Measurements from ENCODE around the gene SLC38A1. TPM values are rescaled to one million over a fixed set of nuclear protein-coding genes. Genes with fewer than 3 reads are reported as not detected.

SLC38A1 gene
- total RNA-seq, 1 experiment from 2014 or later = 155 TPM

- Histone ChIP-seq H3K9me2 (ENCODE audit: insufficient read depth) (no peaks in the 10 kb centered on the region), H3K9me3 (ENCODE audit: control insufficient read depth in 1 of 2, insufficient read depth in 1 of 2, low read depth in 1 of 2, low read length in 2 of 2) (no peaks in the 10 kb centered on the region), H4K20me1 (ENCODE audit: insufficient read depth) (no peaks in the 10 kb centered on the region), H3K27me3 (ENCODE audit: insufficient read depth, low read length) (no peaks in the 10 kb centered on the region), H3K4me3 (replicated peaks in 1 of 2; ENCODE audit: low read depth in 1 of 2, low read length in 2 of 2) (no peak overlapping the region), H2AFZ (ENCODE audit: low read depth, low read length, poor library complexity, severe bottlenecking) (no peak overlapping the region), H3K79me2 (ENCODE audit: insufficient read depth, low read length) (no peaks in the 10 kb centered on the region), H3K4me1 (ENCODE audit: control insufficient read depth in 1 of 2, insufficient read depth in 2 of 2, low read length in 2 of 2) (no peaks in the 10 kb centered on the region), H3K27ac (ENCODE audit: low read depth, low read length) (no peak overlapping the region), H3K9ac (ENCODE audit: low read length) (no peak overlapping the region), H3K4me2 (ENCODE audit: low read length) (no peak overlapping the region), H3K36me3 (ENCODE audit: control insufficient read depth in 1 of 2, insufficient read depth in 2 of 2, low read length in 2 of 2) (peaks cover 0 to 6% of the 10 kb centered on the region in 2 experiments; a peak in 2 of 4 replicates)
- CTCF ChIA-PET = no interaction called here
- no peak for TF ChIP-seq EGR1 (IDR thresholded peaks at IDR 0.05; ENCODE audit: low read depth)
- TF ChIP-seq POLR2AphosphoS5 (IDR thresholded peaks at IDR 0.05; ENCODE audit: low read depth, low read length) = 0 out of 2 replicates have a peak, but pooled peaks have one; percentile 28
- no TSS peak for BruUV-seq (replicated peaks)
- ATAC-seq (no peak), DNase-seq (ENCODE audit: low read depth, low spot score) (no peak)
- POLR2A ChIA-PET = no interaction called here
- intact Hi-C loops (cut with micrococcal nuclease) = no loop called here
- RAD21 ChIA-PET (ENCODE audit: low non-redundant PET in 1 of 2, low total read pairs in 2 of 2, uncharacterized antibody in 2 of 2, unreplicated experiment in 2 of 2) = no interaction called here
These were observed 87.4 kb downstream of the SLC38A1 start for GRCh38 chr12:46181465-46181864.

DNA sequence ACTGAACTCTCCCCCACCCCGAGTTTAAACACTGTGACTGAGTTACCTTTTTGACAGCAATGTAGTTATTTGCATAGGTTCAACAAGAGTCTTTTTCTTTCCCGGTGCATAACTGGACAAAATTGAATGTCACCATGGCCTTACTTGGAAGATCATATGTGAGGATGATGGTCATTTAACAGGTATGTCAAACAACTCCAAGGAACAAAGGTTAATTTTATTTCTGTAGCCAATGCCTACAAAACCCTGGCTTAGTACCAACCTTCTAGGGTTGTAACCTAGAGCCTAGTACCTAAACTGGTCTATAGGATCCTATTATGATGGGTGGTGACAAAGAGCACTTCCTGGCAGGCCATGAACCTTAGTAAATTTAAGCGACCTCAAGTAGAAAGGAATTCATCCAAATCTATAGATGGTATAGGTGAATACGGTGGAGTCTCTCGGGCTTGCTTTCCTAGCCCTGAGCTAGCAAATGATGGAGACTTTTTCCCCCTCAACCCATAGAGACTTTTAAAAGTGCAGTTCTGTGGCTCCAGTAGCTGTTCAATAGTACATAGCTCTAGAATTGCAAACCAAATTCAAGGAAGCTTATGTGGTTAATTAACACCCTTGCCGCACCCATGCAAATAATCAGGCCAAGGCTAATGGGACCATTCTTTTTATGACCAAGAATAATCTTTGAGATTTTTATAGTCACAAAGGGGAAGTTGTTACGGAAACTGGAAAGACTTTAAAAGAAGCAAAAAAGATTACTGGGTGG lies 89.0 kb downstream of the SLC38A1 start:
- POLR2A ChIA-PET = no interaction called here

More for the DNA sequence above, 89.0 kb downstream of the SLC38A1 start:
- no peak overlapping the region for H3K4me3 ChIP-seq (replicated peaks in 1 of 2; ENCODE audit: low read depth in 1 of 2, low read length in 2 of 2)
- H3K36me3 ChIP-seq (ENCODE audit: control insufficient read depth in 1 of 2, insufficient read depth in 2 of 2, low read length in 2 of 2) = no peaks in the 10 kb centered on the region
- ChIA-PET RAD21 (ENCODE audit: low non-redundant PET in 1 of 2, low total read pairs in 2 of 2, uncharacterized antibody in 2 of 2, unreplicated experiment in 2 of 2) (no interaction called here), CTCF (interaction anchor here (1.2 kb wide), 1 partner anchor 55 kb away, joined by 4 read pairs; no protein-coding TSS in a partner anchor)
- no peaks in the 10 kb centered on the region for H3K79me2 ChIP-seq (ENCODE audit: insufficient read depth, low read length)
- TF ChIP-seq FOSL1 (IDR thresholded peaks at IDR 0.05; ENCODE audit: low read depth) = no peak
- TF ChIP-seq SRF (IDR thresholded peaks at IDR 0.05; ENCODE audit: low read depth) = no peak
- TF ChIP-seq YY1 (IDR thresholded peaks at IDR 0.05; ENCODE audit: extremely low read depth, insufficient replicate concordance, low read depth, low read length) = no peak
- TF ChIP-seq JUND (IDR thresholded peaks at IDR 0.05) = no peak
- TF ChIP-seq ZFX (IDR thresholded peaks at IDR 0.05) = no peak
- TF ChIP-seq, protein P1, sequence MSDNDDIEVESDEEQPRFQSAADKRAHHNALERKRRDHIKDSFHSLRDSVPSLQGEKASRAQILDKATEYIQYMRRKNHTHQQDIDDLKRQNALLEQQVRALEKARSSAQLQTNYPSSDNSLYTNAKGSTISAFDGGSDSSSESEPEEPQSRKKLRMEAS (IDR thresholded peaks at IDR 0.05) = no peak
- TF ChIP-seq, protein P2, sequence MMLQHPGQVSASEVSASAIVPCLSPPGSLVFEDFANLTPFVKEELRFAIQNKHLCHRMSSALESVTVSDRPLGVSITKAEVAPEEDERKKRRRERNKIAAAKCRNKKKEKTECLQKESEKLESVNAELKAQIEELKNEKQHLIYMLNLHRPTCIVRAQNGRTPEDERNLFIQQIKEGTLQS (IDR thresholded peaks at IDR 0.05) = no peak
- TF ChIP-seq POLR2AphosphoS5 (IDR thresholded peaks at IDR 0.05; ENCODE audit: low read depth, low read length) = no peak
- no peak for TF ChIP-seq SIN3A (IDR thresholded peaks at IDR 0.05; ENCODE audit: low read depth)
- no peak for TF ChIP-seq ZNF274 (IDR thresholded peaks at IDR 0.05; ENCODE audit: low read depth, low read length)
- TF ChIP-seq EZH2 (IDR thresholded peaks at IDR 0.05) = no peak
- no peak for TF ChIP-seq RAD21 (IDR thresholded peaks at IDR 0.05; ENCODE audit: low read depth)
- TF ChIP-seq SP1 (IDR thresholded peaks at IDR 0.05; ENCODE audit: low read depth) = no peak
- TF ChIP-seq TCF7L2 (IDR thresholded peaks at IDR 0.05; ENCODE audit: borderline replicate concordance, extremely low read depth, insufficient read depth, insufficient read length) = no peak
- TF ChIP-seq CEBPB (IDR thresholded peaks at IDR 0.05; ENCODE audit: low read depth) = no peak
- DNase-seq (ENCODE audit: low read depth, low spot score) = no peak
- H3K4me2 ChIP-seq (ENCODE audit: low read length) = no peak overlapping the region
- no peak overlapping the region for H2AFZ ChIP-seq (ENCODE audit: low read depth, low read length, poor library complexity, severe bottlenecking)
- H4K20me1 ChIP-seq (ENCODE audit: insufficient read depth) = no peaks in the 10 kb centered on the region
- no TSS peak for BruUV-seq (replicated peaks)
- no peaks in the 10 kb centered on the region for H3K27me3 ChIP-seq (ENCODE audit: insufficient read depth, low read length)
- intact Hi-C loops (cut with micrococcal nuclease) = no loop called here
- no peak for ATAC-seq
- H3K4me1 ChIP-seq (ENCODE audit: control insufficient read depth in 1 of 2, insufficient read depth in 2 of 2, low read length in 2 of 2) = no peaks in the 10 kb centered on the region
- no peak overlapping the region for H3K9ac ChIP-seq (ENCODE audit: low read length)
- no peaks in the 10 kb centered on the region for H3K9me2 ChIP-seq (ENCODE audit: insufficient read depth)
- no peak overlapping the region for H3K27ac ChIP-seq (ENCODE audit: low read depth, low read length)
- H3K9me3 ChIP-seq (ENCODE audit: control insufficient read depth in 1 of 2, insufficient read depth in 1 of 2, low read depth in 1 of 2, low read length in 2 of 2) = no peaks in the 10 kb centered on the region

Measured in HCT116 (cell line).